ENCODE measurements around the gene VAMP8. TPM values are rescaled to one million over a fixed set of nuclear protein-coding genes. Genes with fewer than 3 reads are reported as not detected.
A peak's percentile ranks its signal among the peaks of the same experiment; 100 is the strongest.
"Not testable (repeated sequence)": the region's sequence is repeated elsewhere in the genome, so short reads cannot be mapped to it uniquely, and the experiment has no call there.

The VAMP8 gene
- total and polyA plus RNA-seq, 11 donors: 5.4 to 103 (median 11.9) TPM

DNA sequence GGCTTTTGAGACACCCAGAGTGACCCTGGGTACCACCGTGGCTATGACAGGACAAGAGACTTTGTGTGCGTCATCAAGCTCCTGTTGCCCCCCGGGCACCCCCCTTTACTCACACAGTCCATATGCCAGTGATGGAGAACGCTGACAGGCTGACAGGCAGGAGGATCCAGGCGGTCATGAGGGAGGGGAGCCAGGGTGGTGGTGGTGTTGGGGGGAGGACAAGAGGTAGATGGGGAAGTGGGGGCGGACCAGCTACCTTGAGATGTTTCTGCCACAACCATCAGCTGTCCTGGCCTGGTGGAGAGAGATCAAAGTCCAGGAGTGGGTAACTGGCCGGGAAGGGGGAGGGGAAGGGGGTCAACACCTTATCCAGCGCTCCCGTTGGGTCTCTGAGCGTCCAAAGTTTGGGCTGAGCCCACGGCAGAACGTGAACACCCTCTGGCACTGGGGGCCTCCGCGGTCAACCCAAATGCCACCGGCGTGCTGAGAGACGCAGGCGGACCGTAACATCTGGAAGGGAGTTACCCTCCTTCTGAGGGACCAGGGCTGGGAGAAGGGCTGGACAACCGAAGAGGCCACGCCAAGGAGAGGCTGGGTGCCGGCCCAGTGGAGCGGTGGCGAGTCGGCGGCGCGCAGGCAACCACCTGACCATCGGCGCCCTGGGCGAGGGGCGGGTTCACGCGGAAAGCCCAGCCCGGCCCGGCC lies 24.5 kb downstream of the VAMP8 start:
- Histone ChIP-seq H3K9me3 (no peaks in the 10 kb centered on the region), H3K4me1 (peaks cover 0 to 61% (median 46%) of the 10 kb centered on the region in 12 donors), H3K36me3 (peaks cover 0 to 45% (median 31%) of the 10 kb centered on the region in 9 donors), H3K27me3 (no peaks in the 10 kb centered on the region), H3K4me3 (peak overlapping the region; percentile 59 to 87 (median 77)), H3K27ac (peak overlapping the region; percentile 78 to 93 (median 88))
- DNase-seq: peak; percentile 74 to 85 (median 81)
- intact Hi-C loops (cut with DNase I): loop anchor here in 4 of 10 donors (2.0 to 5.0 kb wide), 3 partner anchors 35 to 41 kb away; partner anchors contain the start of gene GGCX (in 3 of the 4)
- TF ChIP-seq, protein P1, sequence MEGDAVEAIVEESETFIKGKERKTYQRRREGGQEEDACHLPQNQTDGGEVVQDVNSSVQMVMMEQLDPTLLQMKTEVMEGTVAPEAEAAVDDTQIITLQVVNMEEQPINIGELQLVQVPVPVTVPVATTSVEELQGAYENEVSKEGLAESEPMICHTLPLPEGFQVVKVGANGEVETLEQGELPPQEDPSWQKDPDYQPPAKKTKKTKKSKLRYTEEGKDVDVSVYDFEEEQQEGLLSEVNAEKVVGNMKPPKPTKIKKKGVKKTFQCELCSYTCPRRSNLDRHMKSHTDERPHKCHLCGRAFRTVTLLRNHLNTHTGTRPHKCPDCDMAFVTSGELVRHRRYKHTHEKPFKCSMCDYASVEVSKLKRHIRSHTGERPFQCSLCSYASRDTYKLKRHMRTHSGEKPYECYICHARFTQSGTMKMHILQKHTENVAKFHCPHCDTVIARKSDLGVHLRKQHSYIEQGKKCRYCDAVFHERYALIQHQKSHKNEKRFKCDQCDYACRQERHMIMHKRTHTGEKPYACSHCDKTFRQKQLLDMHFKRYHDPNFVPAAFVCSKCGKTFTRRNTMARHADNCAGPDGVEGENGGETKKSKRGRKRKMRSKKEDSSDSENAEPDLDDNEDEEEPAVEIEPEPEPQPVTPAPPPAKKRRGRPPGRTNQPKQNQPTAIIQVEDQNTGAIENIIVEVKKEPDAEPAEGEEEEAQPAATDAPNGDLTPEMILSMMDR (IDR thresholded peaks at IDR 0.05): no peak
- no peak for TF ChIP-seq POLR2A (IDR thresholded peaks at IDR 0.05)
- 5 to 12% (median 6%) methylated on average over 15 to 36 of the region's 36 CpGs for WGBS, 4 donors
- ATAC-seq: peak; percentile 7 to 74 (median 58)

DNA sequence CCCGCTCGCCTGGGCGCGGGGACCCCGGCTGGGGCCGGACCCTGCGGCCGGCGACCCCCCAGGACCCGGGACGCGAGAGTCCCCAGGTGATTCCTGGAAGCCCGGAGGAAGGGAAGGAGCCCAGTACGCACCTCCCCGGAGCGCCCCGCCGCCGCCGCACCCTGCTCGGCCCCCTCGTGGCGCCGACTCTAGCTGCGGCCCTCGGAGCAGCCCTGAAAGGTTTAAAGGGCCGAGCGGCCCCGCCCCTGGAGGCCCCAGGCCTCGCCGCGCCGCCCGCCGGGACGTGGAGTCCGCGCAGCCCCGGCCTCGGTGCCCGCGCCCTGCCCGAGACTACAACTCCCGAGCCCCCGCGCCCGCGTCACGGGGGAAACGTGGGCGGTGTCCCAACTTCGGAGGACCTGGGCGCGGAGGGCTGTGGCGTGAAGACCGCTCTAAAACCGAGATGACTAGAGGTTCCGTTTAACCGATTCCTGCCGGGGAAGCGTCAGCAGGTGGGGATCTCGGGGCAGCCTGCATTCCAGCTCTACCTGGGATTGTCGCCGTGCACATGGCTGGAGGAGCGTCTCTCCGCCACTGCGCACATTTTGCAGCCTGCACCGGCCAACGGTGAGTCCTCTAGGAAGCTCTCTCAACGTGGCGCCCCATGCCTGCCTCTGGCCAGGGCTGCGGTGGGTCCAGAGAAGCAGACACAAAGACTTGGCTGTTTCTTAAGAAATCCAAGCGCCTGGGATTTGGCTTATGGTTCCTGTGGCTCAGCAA lies 25.3 kb downstream of the VAMP8 start, which contains the start of gene TMEM150A:
Gene TMEM150A, minus strand, starts transcription at position 223 of the 759 bp plus-strand sequence. CDS start 750 bp downstream, outside the sequence.
- peaks cover 0 to 40% (median 23%) of the 10 kb centered on the region in 9 donors for H3K36me3 ChIP-seq
- 0 to 1% (median 0%) methylated on average over 43 to 73 of the region's 73 CpGs for WGBS, 4 donors
- peaks cover 0 to 61% (median 48%) of the 10 kb centered on the region in 12 donors for H3K4me1 ChIP-seq

DNA sequence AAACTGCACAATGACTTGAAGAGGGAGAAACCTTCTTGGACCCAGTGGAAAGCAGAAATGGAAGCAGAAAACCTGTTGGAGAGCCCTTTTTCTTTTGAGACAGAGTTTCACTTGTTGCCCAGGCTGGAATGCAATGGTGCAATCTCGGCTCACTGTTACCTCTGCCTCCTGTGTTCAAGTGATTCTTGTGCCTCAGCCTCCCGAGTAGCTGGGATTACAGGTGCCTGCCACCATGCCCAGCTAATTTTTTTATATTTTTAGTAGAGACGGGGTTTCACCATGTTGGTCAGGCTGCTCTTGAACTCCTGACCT lies 26.7 kb downstream of the VAMP8 start:
- not testable (repeated sequence) for DNase-seq, H3K9me3 ChIP-seq, ATAC-seq, H3K27me3 ChIP-seq
- intact Hi-C loops (cut with DNase I): loop anchor here in 3 of 10 donors (5.0 kb wide), 2 partner anchors 37 to 42 kb away; partner anchors contain the start of gene GGCX (in 2 of the 3)
- 78 to 90% (median 87%) methylated on average over 3 of the region's 3 CpGs for WGBS, 4 donors
- Histone ChIP-seq H3K36me3 (peaks cover 0 to 40% (median 19%) of the 10 kb centered on the region in 9 donors), H3K4me3 (peak overlapping the region in 7 of 12 donors; percentile 66 to 84 (median 77)), H3K4me1 (peaks cover 0 to 74% (median 54%) of the 10 kb centered on the region in 12 donors), H3K27ac (peak overlapping the region in 11 of 12 donors; percentile 15 to 90 (median 79))

More for the DNA sequence above, 25.3 kb downstream of the VAMP8 start, which contains the start of gene TMEM150A:
- Histone ChIP-seq H3K27ac (peak within 1 kb of the TSS; percentile 78 to 93 (median 88)), H3K4me3 (peak within 1 kb of the TSS; percentile 59 to 87 (median 77)), H3K9me3 (no peaks in the 10 kb centered on the region), H3K27me3 (no peaks in the 10 kb centered on the region)
- ATAC-seq (peak; percentile 83 to 96 (median 94)), DNase-seq (peak; percentile 95 to 98 (median 96))
- intact Hi-C loops (cut with DNase I): loop anchor here in 4 of 10 donors (2.0 to 5.0 kb wide), 3 partner anchors 35 to 42 kb away; partner anchors contain the start of gene GGCX (in 3 of the 4)
- TF ChIP-seq POLR2A (IDR thresholded peaks at IDR 0.05): peak; percentile 56 to 97
- TF ChIP-seq, protein P1 (IDR thresholded peaks at IDR 0.05): peak; percentile 12 to 67 (median 48)

DNA sequence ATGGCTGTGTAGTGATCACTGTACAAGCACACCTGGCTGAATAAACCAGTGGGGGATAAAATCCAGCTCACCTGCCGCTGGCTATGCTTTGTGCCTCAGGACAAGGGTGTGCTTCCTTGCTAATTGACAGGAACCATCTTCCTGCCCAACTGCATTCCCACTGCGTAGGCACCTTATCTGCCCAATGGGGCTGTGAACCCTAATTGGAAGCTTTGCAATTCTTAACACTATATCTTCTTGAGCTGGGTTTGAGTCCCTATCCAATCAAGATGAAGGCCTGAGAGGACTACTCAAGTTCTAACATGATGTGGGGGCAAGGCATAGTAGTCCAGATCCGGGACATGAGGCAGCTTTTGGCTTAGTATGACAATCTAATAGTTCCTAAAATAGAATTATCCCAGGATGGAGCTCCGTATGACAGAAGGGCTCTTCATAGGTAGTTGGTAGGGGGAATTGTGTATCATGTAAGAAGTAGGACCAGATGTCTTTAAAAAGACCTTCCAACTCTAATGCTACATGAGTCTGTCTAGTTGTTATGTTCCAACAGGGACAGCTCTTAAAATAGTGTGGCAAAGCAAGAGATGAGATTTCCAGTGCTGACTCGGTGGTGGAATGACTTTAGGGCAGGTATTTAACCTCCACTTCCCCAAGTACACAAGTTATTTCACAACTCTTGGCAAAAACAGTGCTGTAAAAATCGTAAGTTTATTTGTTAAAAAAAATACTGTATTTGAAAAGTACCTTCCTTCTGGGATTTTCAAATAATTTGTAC lies 27.4 kb downstream of the VAMP8 start:
- 46 to 51% (median 48%) methylated on average over 6 of the region's 6 CpGs for WGBS, 4 donors
- ATAC-seq (peak in 1 of 4 donors; percentile 3), DNase-seq (peak in 1 of 5 donors; percentile 11)
- Histone ChIP-seq H3K27ac (peak overlapping the region; percentile 10 to 90 (median 78)), H3K4me3 (peak overlapping the region in 3 of 12 donors; percentile 7 to 77 (median 77)), H3K36me3 (peaks cover 0 to 38% (median 21%) of the 10 kb centered on the region in 9 donors), H3K27me3 (no peaks in the 10 kb centered on the region), H3K4me1 (peaks cover 0 to 78% (median 55%) of the 10 kb centered on the region in 12 donors), H3K9me3 (no peaks in the 10 kb centered on the region)
- TF ChIP-seq, protein P1 (IDR thresholded peaks at IDR 0.05): no peak
- no peak for TF ChIP-seq POLR2A (IDR thresholded peaks at IDR 0.05)
- intact Hi-C loops (cut with DNase I): loop anchor here in 3 of 10 donors (5.0 kb wide), 3 partner anchors 37 to 182 kb away; partner anchors contain the start of gene GGCX (in 2 of the 3)

Measured in heart left ventricle (tissue), 16 donors.